GM19452 (cell line): Measurements from ENCODE around the gene BEX1.
"Not testable (repeated sequence)": the region's sequence is repeated elsewhere in the genome, so short reads cannot be mapped to it uniquely, and the experiment has no call there.

Experiments
- ATAC-seq: cut with Tn5 transposase; IDR thresholded peaks from one replicate; pipeline ENCODE4 v1.9.1; 2021; ENCODE audit not compliant: unreplicated experiment

Gene BEX1

GRCh38 chrX:103063918-103064434 is at the start of gene BEX1:
Gene BEX1, minus strand, starts transcription at chrX:103064171. Its CDS starts 897 bp downstream, at chrX:103063274.
- ATAC-seq = no peak

GRCh38 chrX:103109497-103109896 is 45.5 kb upstream of the BEX1 start:
- not testable (repeated sequence) for ATAC-seq

- ATAC-seq = no peak
Observed at GRCh38 chrX:103107836-103108235, 43.9 kb upstream of the BEX1 start.

GRCh38 chrX:103107227-103107737 is 43.3 kb upstream of the BEX1 start:
- ATAC-seq = not testable (repeated sequence)

- not testable (repeated sequence) for ATAC-seq
Observed at GRCh38 chrX:103104370-103104769, 40.4 kb upstream of the BEX1 start.

GRCh38 chrX:103103866-103104265 is 39.9 kb upstream of the BEX1 start:
- ATAC-seq = not testable (repeated sequence)

GRCh38 chrX:103101299-103102042 is 37.5 kb upstream of the BEX1 start:
- ATAC-seq = no peak

- no peak for ATAC-seq
Observed at GRCh38 chrX:103100484-103100883, 36.5 kb upstream of the BEX1 start.

GRCh38 chrX:103099691-103100090 is 35.7 kb upstream of the BEX1 start:
- no peak for ATAC-seq

GRCh38 chrX:103098488-103098887 is 34.5 kb upstream of the BEX1 start:
- no peak for ATAC-seq

- no peak for ATAC-seq
Observed at GRCh38 chrX:103092942-103093341, 29.0 kb upstream of the BEX1 start, which contains the start of gene NXF3. Gene NXF3, minus strand, starts transcription at chrX:103093143. Its CDS starts 120 bp downstream, at chrX:103093023.

GRCh38 chrX:103081051-103081450 is 17.1 kb upstream of the BEX1 start:
- no peak for ATAC-seq

GRCh38 chrX:103073467-103073866 is 9.5 kb upstream of the BEX1 start:
- ATAC-seq = no peak

- ATAC-seq = no peak
Observed at GRCh38 chrX:103066606-103067005, 2.6 kb upstream of the BEX1 start.

GRCh38 chrX:103063191-103063845 is 653 bp downstream of the BEX1 start:
- ATAC-seq = no peak

- ATAC-seq = no peak
Observed at GRCh38 chrX:103061486-103061885, 2.5 kb downstream of the BEX1 start.

GRCh38 chrX:103056902-103057301 is 7.1 kb downstream of the BEX1 start:
- ATAC-seq = no peak

GRCh38 chrX:103052625-103053024 is 11.3 kb downstream of the BEX1 start:
- ATAC-seq = no peak

- ATAC-seq = no peak
Observed at GRCh38 chrX:103051260-103051789, 12.6 kb downstream of the BEX1 start.

GRCh38 chrX:103033371-103033770 is 30.6 kb downstream of the BEX1 start:
- ATAC-seq = not testable (repeated sequence)

GRCh38 chrX:103017542-103017941 is 46.4 kb downstream of the BEX1 start:
- ATAC-seq = no peak

GRCh38 chrX:103012945-103013344 is 51.0 kb downstream of the BEX1 start:
- no peak for ATAC-seq
